ENCODE measurements around the gene APIP.

APIP gene

GRCh38 chr11:34839969-34840368 is 76.2 kb downstream of the APIP start:
- DNase-seq = no peak

- DNase-seq = no peak
These were observed 79.0 kb downstream of the APIP start for GRCh38 chr11:34836958-34837856.

GRCh38 chr11:34833602-34834001 is 82.6 kb downstream of the APIP start:
- DNase-seq = no peak

Data from T-helper 2 cell (primary cell).